ENCODE results near the gene MBNL2. TPM values are rescaled to one million over a fixed set of nuclear protein-coding genes. Genes with fewer than 3 reads are reported as not detected.

The MBNL2 gene
- total and polyA plus RNA-seq, 2 of the 13 experiments (the other 11 are each of a cell fraction or from before 2014, with no cell fraction given): 30.8 to 59.0 TPM

DNA sequence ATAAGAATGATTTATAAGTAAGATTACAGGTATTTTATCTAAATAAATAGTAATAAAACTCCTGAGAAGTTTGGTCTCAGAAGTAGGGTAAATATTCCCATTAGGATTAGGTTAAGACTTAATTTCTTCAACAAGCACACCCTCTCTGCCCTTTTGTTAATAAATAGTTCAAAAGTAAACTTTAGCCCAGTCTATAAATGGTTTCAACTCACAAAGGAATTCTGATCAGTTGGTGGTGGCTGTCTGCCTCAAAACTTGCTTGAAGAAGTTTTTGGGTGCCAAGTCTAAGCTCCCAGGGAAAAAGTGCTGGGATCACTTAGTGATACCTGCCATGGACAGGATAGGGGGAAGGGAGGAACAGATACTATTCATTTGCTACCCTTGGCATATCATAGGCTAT, 22.9 kb downstream of the MBNL2 start (continued):
- TF ChIP-seq ZBTB25 (CRISPR knock-in tag; IDR thresholded peaks at IDR 0.05): no peak
- no peak for TF ChIP-seq CHD4 (IDR thresholded peaks at IDR 0.05; ENCODE audit: borderline replicate concordance, low read length)
- 0 out of 2 replicates have a peak, but pooled peaks have one; percentile 27 for TF ChIP-seq SIX1 (CRISPR knock-in tag; IDR thresholded peaks at IDR 0.05; ENCODE audit: borderline replicate concordance)
- no peak for TF ChIP-seq ZSCAN21 (CRISPR knock-in tag; IDR thresholded peaks at IDR 0.05; ENCODE audit: borderline replicate concordance)
- no peak; the same call in 1 of the 2 replicates for TF ChIP-seq MED1 (CRISPR knock-in tag; IDR thresholded peaks at IDR 0.05)
- peak in 1 of 2 experiments; percentile 50; a peak in 2 of 4 replicates for TF ChIP-seq EP300 (IDR thresholded peaks at IDR 0.05; ENCODE audit: low read depth in 2 of 2, low read length in 2 of 2)
- TF ChIP-seq EP300 (CRISPR knock-in tag; IDR thresholded peaks at IDR 0.05; ENCODE audit: borderline replicate concordance): no peak
- TF ChIP-seq, protein P1, sequence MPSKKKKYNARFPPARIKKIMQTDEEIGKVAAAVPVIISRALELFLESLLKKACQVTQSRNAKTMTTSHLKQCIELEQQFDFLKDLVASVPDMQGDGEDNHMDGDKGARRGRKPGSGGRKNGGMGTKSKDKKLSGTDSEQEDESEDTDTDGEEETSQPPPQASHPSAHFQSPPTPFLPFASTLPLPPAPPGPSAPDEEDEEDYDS (CRISPR knock-in tag; IDR thresholded peaks at IDR 0.05): peak; percentile 47; the same call in 1 of the 2 replicates
- peak; percentile 29 for TF ChIP-seq RBM22 (optimal IDR thresholded peaks at IDR 0.05; ENCODE audit: low read length)
- TF ChIP-seq ZBTB3 (CRISPR knock-in tag; IDR thresholded peaks at IDR 0.05; ENCODE audit: borderline replicate concordance, low read depth): no peak
- no peak for TF ChIP-seq FOXO4 (CRISPR knock-in tag; conservative IDR thresholded peaks at IDR 0.05)
- no peak for TF ChIP-seq KDM6A (CRISPR knock-in tag; IDR thresholded peaks at IDR 0.05; ENCODE audit: low read depth)
